Stimulated activated CD8-positive, alpha-beta memory T cell treated with anti-CD3 and anti-CD28 coated beads, Interleukin-15, amount 100 ng/mL, for 48 hours (primary cell): Measurements from ENCODE around the gene YAF2.
A peak's percentile ranks its signal among the peaks of the same experiment; 100 is the strongest.

ENCODE experiments used
- DNase-seq, 2 donors: peaks; one replicate each; pipeline ENCODE4 v3.0.0-alpha.2; 2020; ENCODE audit warnings: low read depth in 2 of 2

Gene YAF2

DNA sequence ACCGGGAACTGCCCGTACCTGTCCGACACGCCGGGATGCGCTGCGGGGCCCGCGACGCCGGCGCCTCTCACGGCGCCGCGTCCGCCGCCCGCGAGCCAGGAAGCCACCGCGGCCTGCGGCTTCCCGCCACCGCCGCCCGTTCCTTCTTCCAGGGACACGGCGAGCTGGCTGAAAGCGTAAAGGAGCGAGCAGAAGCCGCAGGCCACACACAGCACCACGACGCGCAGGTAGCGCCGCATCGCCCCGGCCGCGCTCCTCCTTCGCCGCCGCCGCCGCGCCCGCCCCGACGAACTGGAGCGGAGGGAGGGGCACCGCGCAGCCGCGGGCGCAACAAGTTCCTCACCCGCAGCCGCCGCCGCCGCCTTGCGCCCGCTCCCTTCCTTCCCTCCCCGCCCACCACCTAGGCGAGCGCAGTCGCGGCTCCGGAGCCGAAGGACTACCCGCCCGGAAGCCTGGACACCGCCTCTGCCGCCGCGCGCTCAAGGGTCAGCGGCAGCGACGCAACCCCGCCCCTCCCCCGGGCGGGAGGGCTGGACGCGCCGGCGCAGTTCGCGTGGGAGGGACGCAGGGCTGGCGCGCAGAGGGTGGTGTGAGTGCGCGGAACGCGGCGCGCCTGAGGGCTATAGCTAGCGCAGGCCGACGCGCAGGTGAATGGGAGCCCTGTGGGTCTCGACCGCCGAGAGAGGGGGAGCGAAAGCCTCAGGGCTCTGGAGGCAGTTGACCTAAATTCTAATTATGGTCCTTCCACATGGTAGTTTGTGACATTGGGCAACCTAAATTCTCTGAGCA is 93.4 kb downstream of the YAF2 start, which contains the start of gene GXYLT1:
TSS of gene GXYLT1 (minus strand) at position 467 of the 789 bp plus-strand sequence. CDS start at position 239, 228 bp downstream.
- DNase-seq: peak; percentile 82 to 83

- DNase-seq: no peak
Observed at GRCh38 chr12:42144158-42144407, 94.0 kb downstream of the YAF2 start.

DNA sequence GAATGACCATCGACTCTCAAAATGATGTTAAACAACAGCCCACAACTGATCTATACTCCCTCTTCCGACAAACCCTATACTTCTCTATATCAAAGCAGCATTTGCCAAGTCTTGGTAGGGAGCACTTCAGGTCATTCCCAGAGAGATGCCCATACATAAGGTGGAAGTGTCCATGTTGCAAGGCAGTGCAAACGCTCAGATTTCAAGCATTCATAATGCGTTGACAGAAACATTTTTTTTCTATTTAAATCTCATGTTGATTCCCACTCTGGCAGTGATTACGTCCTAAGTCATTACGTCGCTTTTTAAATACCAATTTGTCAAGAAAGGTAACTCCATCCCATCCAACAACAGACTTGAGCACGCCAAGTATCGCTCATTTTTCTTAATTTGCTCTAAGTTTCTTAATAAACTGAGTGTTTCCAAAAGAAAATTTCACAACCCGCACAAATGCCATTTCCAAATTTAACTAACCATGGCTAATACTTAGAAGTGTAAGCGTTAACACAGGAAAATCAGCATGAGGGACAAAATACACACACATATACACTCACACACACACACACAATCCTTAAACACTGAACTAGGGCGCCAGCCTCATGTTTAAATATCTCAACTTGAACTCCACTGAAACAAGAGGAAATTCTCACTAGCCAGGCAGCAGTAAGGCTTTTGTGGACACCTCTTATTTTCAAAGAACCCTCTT is 94.4 kb downstream of the YAF2 start:
- no peak for DNase-seq

DNA sequence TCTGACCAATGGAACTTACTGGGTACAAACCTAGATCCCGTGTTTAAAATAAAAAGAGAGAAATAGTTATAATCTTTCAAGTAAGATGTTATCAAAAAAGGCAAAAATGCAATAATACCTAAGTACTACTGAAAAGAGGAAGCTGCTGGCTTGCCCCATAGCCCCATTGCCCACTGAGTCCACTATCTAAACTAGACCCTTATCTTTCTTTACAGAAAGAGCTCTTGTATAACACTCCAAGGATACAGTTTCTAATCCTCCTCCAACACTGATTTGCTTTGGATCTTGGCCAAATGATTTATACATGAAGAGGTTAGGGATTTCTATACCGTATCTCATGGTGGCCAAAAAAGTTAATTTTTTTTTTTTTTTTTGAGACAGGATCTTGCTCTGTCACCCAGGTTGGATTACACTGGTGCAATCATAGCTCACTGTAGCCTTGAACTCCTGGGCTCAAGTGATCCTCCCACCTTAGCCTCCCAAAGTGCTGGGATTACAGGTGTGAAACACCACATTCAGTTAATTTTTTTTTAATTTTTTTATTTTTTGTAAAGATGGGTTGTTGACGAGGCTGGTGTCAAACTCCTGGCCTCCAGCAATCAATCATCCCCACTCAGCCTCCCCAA is 96.0 kb downstream of the YAF2 start:
- no peak for DNase-seq

DNA sequence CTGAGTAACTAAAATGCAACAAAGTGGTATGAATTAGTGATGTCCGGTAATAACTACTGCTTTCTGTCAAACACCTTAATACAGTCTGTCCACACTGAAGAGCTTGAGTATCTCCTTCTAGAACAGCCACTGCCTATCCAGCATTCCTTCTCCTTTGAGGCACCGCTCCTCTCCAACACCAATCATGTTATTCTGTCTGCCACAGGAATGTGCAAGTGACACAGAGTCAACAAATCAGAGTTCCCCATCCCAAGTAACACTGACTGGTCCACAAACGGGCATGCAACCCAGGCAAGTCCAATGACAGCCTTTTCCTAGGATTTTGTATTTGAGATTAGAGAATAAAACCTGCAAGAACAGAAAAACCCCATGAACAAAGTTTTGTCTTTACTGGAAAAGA is 97.1 kb downstream of the YAF2 start:
- DNase-seq: no peak

- DNase-seq: no peak
Observed at GRCh38 chr12:42135259-42135814, 102.7 kb downstream of the YAF2 start.

- DNase-seq: no peak
Observed at GRCh38 chr12:42130672-42131402, 107.2 kb downstream of the YAF2 start.

DNA sequence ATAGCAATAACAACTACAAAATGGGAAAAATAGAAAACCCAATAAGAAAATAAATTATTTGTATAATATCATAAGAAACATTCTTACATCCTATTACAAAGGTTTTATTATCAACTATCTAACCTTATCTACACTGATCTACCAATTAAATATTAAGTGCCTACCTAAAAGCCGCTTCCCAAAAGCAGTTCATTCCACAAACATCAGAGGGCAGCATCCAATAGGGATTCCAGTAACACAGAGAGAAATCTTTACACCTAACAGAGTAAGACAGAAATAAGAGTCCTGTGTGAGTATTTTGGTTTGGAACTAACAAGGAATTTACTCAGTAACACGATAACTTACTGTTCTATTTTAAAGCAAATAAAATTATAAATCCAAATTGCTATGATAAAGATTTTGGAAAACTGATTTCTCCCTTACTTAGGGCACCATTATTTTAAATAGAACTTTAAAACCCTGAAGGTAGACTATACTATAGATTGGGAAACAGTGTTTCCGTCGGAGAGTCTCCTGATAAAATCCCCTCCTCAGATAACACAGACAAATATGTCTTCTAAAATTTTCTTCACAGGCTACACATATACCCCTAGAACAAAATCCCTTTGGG is 108.3 kb downstream of the YAF2 start:
- DNase-seq: no peak

DNA sequence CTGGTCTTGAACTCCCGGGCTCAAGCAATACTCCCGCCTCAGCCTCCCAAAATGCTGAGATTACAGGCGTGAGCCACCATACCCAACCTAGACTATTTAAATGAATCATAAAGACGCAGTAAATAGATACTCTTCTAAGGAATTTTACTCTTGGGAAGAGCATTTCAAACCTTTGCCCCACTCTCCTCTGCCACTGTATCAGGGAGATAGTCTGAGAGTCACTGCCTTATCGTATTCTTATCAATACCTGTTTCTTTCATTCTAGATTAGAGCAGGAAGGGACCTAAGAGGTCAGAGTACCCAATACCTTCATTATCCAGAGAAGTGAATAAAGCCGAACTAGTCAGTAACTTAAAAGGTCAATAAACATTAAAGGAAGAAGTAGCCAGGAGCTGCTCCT is 109.2 kb downstream of the YAF2 start:
- DNase-seq: no peak

DNA sequence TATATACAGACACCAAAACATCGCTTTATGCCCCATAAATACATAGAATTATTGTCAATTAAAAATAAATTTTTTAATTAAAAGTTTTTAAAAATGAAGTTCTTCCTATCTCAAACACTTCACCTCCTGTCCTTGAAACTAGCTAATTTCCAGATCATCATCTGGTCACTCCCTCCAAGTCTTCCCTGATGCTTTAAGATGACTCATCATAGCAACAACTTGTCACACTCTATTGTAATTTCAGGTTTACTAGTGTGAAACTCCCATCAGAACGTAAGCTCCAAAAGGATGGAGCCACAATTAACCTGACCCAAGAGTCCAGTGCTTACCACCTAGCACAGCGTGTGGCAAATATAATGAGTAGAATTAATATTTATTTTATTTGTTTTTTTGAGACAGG is 109.7 kb downstream of the YAF2 start:
- DNase-seq: no peak

- no peak for DNase-seq
Observed at GRCh38 chr12:42126963-42127362, 111.1 kb downstream of the YAF2 start.

DNA sequence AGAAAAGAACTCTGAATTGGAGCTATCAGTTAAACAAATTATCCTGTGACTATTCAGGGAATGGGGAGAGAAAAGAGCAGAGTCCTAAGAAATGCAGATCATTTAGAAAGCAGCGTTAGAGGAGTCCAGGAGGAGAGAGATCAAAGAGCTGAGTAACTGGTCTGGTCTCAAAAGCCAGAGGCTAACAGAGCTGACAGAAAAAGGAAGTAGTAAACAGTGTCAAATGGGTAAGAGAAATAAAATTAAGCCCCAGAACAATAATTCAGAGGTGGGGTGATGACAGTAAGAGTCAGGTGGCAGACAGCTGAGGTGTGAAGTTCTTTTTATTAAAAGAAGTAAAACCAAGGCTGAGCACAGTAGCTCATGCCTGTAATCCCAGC is 112.7 kb downstream of the YAF2 start:
- no peak for DNase-seq

DNA sequence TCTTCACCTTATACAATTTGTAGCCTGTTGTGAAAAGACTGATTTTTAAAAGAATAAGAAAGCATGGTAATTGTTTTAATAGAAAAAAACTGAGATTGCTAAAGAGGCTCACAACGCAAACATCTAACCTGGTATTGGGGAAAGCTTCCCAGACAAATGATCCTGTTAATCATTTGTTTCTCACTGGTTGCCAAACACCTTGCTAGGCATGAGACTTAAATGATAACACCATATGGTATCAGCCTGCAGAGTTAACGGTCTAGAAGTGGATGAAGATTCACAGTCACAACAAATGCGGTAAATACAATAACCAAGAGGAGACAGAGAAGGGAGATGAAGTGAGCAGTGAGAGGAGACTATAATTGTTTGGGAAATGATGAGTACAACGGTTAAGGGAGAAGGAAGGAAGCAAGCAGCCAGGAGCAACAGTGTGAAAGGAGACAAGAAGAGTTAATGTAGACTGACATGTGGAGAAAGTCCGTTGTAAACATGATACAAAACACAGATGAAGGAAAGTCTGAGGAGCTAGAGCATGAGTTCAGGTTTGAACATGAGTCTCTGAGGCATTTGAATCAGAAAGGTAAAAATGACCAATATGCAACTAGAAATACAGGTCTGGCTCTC is 113.2 kb downstream of the YAF2 start:
- no peak for DNase-seq

DNA sequence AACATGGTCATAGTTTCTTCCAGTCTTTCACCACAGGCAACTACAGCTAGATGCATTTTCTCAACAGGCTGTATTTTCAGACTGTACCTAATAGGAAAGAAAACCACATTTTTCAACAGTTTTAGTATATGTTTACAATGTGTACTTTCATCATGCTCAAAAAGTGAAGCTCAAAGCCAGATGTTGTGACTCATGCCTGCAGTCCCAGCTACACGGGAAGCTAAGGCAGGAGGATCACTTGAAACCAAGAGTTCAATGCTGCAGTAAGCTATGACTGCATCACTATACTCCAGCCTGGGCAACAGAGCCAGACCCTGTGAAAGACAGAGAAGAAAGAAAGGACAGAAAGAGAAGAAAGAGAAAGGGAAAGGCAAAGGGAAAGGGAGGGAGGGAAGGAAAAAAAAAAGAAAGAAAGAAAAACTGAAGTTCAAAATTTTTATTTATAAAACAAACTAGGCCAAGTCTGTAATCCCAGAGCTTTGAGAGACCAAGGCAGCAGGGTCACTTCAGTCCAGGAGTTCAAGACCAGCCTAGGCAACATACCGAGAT is 118.9 kb downstream of the YAF2 start:
- DNase-seq: no peak

DNA sequence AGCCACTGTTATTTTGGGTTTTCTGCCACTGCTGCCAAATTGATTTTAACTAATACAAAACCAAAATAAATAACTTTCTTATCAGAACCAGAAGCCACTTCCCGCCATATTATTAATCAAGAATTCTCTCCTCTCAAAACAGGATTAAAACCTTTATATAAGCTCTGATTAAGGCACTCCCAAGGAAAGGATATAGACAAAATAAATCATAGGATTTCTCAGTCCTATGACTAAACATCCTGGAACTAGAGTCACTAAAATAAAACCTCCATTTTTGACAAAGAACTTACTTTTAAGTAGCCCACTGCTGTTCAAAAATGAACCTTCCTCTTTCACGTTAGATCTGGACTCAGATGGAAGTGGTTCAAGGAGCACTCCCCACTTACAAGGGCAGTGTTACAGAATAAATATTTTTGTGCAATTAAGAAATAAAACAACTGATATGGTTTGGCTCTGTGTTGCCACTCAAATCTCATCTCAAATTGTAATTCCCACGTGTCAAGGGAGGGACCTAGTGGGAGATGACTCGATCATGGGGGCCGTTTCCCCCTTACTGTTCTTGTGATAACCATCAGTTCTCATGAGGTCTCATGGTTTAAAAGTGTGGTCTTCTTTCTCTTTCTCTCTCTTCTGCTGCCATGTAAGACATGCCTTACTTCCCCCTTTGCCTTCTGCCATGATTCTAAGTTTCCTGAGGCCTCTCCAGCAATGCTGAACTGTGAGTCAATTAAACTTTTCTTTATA is 119.7 kb downstream of the YAF2 start:
- DNase-seq: no peak

GRCh38 chr12:42109031-42109430 is 129.0 kb downstream of the YAF2 start:
- DNase-seq: no peak
